DOHH2 (cell line): ENCODE measurements around the gene TAF1D.

Experiments used
- EZH2phosphoT487 ChIP-seq: fragments of 200-600 bp; sonication (generic); IDR thresholded peaks from 2 replicates; pipeline ENCODE4 v1.6.1; 2017; ENCODE audit warnings: borderline replicate concordance, mild to moderate bottlenecking, antibody characterized with exemption, low read length, moderate library complexity, mixed read lengths
- TF ChIP-seq, protein P1 (sequence below): fragments of 200-600 bp; sonication (generic); IDR thresholded peaks from one replicate; pipeline ENCODE4 v1.5.1; 2014; ENCODE audit warnings: antibody characterized with exemption, mild to moderate bottlenecking, low read depth, low read length; ENCODE audit not compliant: poor library complexity, severe bottlenecking

- TF ChIP-seq, protein P1, sequence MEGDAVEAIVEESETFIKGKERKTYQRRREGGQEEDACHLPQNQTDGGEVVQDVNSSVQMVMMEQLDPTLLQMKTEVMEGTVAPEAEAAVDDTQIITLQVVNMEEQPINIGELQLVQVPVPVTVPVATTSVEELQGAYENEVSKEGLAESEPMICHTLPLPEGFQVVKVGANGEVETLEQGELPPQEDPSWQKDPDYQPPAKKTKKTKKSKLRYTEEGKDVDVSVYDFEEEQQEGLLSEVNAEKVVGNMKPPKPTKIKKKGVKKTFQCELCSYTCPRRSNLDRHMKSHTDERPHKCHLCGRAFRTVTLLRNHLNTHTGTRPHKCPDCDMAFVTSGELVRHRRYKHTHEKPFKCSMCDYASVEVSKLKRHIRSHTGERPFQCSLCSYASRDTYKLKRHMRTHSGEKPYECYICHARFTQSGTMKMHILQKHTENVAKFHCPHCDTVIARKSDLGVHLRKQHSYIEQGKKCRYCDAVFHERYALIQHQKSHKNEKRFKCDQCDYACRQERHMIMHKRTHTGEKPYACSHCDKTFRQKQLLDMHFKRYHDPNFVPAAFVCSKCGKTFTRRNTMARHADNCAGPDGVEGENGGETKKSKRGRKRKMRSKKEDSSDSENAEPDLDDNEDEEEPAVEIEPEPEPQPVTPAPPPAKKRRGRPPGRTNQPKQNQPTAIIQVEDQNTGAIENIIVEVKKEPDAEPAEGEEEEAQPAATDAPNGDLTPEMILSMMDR = no peak
- TF ChIP-seq EZH2phosphoT487 = no peak
Measured at GRCh38 chr11:93727985-93728791, 13.1 kb downstream of the TAF1D start.
